CD4-positive, alpha-beta T cell (primary cell): Measurements from ENCODE around the gene RAB5A. TPM values are rescaled to one million over a fixed set of nuclear protein-coding genes. Genes with fewer than 3 reads are reported as not detected.

ENCODE experiments used
- ATAC-seq: fragments of 200-7000 bp; cut with Tn5 transposase; one replicate; pipeline ENCODE4 v1.10.0; 2022; ENCODE audit warnings: mild to moderate bottlenecking; ENCODE audit not compliant: poor library complexity
- CTCF ChIA-PET: fragments of 350-600 bp; sonication (Branson Sonifier 250); formaldehyde crosslinking; loops from one replicate; lab custom pipeline; 2021; ENCODE audit warnings: antibody characterized with exemption, inconsistent platforms; lab: Charles Lee
- POLR2A ChIA-PET: fragments of 350-600 bp; sonication (Branson Sonifier 250); formaldehyde crosslinking; loops from one replicate; lab custom pipeline; 2021; ENCODE audit warnings: antibody characterized with exemption, inconsistent platforms; lab: Charles Lee
- DNase-seq, 14 experiments: peaks; one replicate each; pipeline ENCODE4 v3.0.0-alpha.2; 2013 to 2020; ENCODE audit warnings: mixed read lengths in 2 of 14
- H3K27ac ChIP-seq, 2 donors: one replicate each; pipeline versions ENCODE4 v1.5.1 to v1.7.0; 2013; ENCODE audit warnings: low read length in 2 of 2, low read depth in 1 of 2, mild to moderate bottlenecking in 1 of 2
- H3K27me3 ChIP-seq, 2 experiments: 1 replicate in 1 of 2; 2 replicates in 1 of 2; pipeline versions ENCODE4 v1.6.1 to v1.7.0; 2013; ENCODE audit warnings: low read length in 2 of 2, control low read depth in 1 of 2, mild to moderate bottlenecking in 1 of 2, moderate library complexity in 1 of 2; ENCODE audit not compliant: insufficient read depth in 2 of 2, control insufficient read depth in 1 of 2
- H3K36me3 ChIP-seq: one replicate; pipeline ENCODE4 v1.6.1; 2013; ENCODE audit warnings: low read length, control low read depth; ENCODE audit not compliant: insufficient read depth
- H3K4me1 ChIP-seq: one replicate; pipeline ENCODE4 v1.6.1; 2013; ENCODE audit warnings: low read length, control low read depth; ENCODE audit not compliant: insufficient read depth
- H3K4me3 ChIP-seq: one replicate; pipeline ENCODE4 v1.5.1; 2013; ENCODE audit warnings: mild to moderate bottlenecking, low read length, moderate library complexity
- H3K9me3 ChIP-seq, 2 experiments: 1 replicate in 1 of 2; 2 replicates in 1 of 2; pipeline versions ENCODE4 v1.6.1 to v1.7.0; 2013; ENCODE audit warnings: low read length in 2 of 2, mild to moderate bottlenecking in 2 of 2, control low read depth in 1 of 2, moderate library complexity in 1 of 2; ENCODE audit not compliant: control insufficient read depth in 1 of 2, insufficient read depth in 1 of 2
- H3K27ac Mint-ChIP-seq: one replicate; pipeline ENCODE4 v1.8.0; 2020; ENCODE audit warnings: mixed read lengths
- H3K27me3 Mint-ChIP-seq: one replicate; pipeline ENCODE4 v1.8.0; 2021; ENCODE audit warnings: mixed read lengths
- H3K36me3 Mint-ChIP-seq: one replicate; pipeline ENCODE4 v1.8.0; 2021; ENCODE audit warnings: low read depth, mixed read lengths
- H3K4me1 Mint-ChIP-seq: one replicate; pipeline ENCODE4 v1.8.0; 2021; ENCODE audit warnings: low read depth, mixed read lengths
- H3K4me3 Mint-ChIP-seq: one replicate; pipeline ENCODE4 v1.8.0; 2020; ENCODE audit warnings: mild to moderate bottlenecking, mixed read lengths
- H3K9me3 Mint-ChIP-seq: one replicate; pipeline ENCODE4 v1.8.0; 2020; ENCODE audit warnings: mixed read lengths
- CTCF ChIP-seq: fragments of 200-600 bp; IDR thresholded peaks from one replicate; pipeline ENCODE4 v1.8.0; 2022; ENCODE audit warnings: antibody characterized with exemption, mild to moderate bottlenecking
- intact Hi-C, 2 experiments: fragments of 100-400 bp; cut with DNase I in 1 of 2; cut with micrococcal nuclease in 1 of 2; formaldehyde crosslinking; loops; one replicate each; pipeline versions ENCODE4 v1.15.1 to v1.9.0; 2023 to 2025; cut with DNase I, micrococcal nuclease
- total RNA-seq, 174 experiments: library from RNA in 2 of 174; stranded (reverse) in 2 of 174; gene quantifications; one replicate each; pipeline ENCODE4 v1.2.3 and lab custom pipeline; 2021 to 2026

Gene RAB5A
- total RNA-seq, 2 experiments from 2014 or later, result 120 to 125 TPM

GRCh38 chr3:20007960-20008359 is 61.1 kb downstream of the RAB5A start:
- H3K36me3 ChIP-seq, result no peaks in the 10 kb centered on the region
- H3K4me1 Mint-ChIP-seq, result no peaks in the 10 kb centered on the region
- ChIA-PET POLR2A (no interaction called here), CTCF (no interaction called here)
- H3K27ac ChIP-seq, result no peak overlapping the region
- no peaks in the 10 kb centered on the region for H3K27me3 ChIP-seq
- H3K4me3 ChIP-seq, result no peak overlapping the region
- no peak overlapping the region for H3K27ac Mint-ChIP-seq
- H3K4me3 Mint-ChIP-seq, result no peak overlapping the region
- no peaks in the 10 kb centered on the region for H3K4me1 ChIP-seq
- H3K27me3 Mint-ChIP-seq, result no peaks in the 10 kb centered on the region
- intact Hi-C loops, result no loop called here
- no peaks in the 10 kb centered on the region for H3K9me3 Mint-ChIP-seq
- ATAC-seq (no peak), DNase-seq (no peak)
- no peak for TF ChIP-seq CTCF
- H3K36me3 Mint-ChIP-seq, result no peaks in the 10 kb centered on the region
- peaks cover 0 to 3% of the 10 kb centered on the region in 2 experiments for H3K9me3 ChIP-seq

- H3K4me1 ChIP-seq, result no peaks in the 10 kb centered on the region
- ATAC-seq (no peak), DNase-seq (no peak)
- ChIA-PET CTCF (no interaction called here), POLR2A (no interaction called here)
- Mint-ChIP-seq H3K36me3 (no peaks in the 10 kb centered on the region), H3K9me3 (no peaks in the 10 kb centered on the region), H3K4me1 (no peaks in the 10 kb centered on the region), H3K27ac (no peak overlapping the region), H3K4me3 (no peak overlapping the region), H3K27me3 (no peaks in the 10 kb centered on the region)
- H3K27me3 ChIP-seq, result no peaks in the 10 kb centered on the region
- H3K4me3 ChIP-seq, result no peak overlapping the region
- peaks cover 0 to 3% of the 10 kb centered on the region in 2 experiments for H3K9me3 ChIP-seq
- H3K27ac ChIP-seq, result no peak overlapping the region
- H3K36me3 ChIP-seq, result no peaks in the 10 kb centered on the region
- intact Hi-C loops, result no loop called here
- no peak for TF ChIP-seq CTCF
These were observed 61.7 kb downstream of the RAB5A start for GRCh38 chr3:20008646-20009045.

GRCh38 chr3:20012164-20012563 is 65.3 kb downstream of the RAB5A start, which contains the start of gene PP2D1:
PP2D1 (minus strand) TSS chr3:20012264; CDS start chr3:20012072, 192 bp downstream.
- intact Hi-C loops, result no loop called here
- H3K27me3 ChIP-seq, result no peaks in the 10 kb centered on the region
- no peaks in the 10 kb centered on the region for H3K27me3 Mint-ChIP-seq
- no peak within 1 kb of the TSS for H3K27ac ChIP-seq
- peaks cover 0 to 3% of the 10 kb centered on the region in 2 experiments for H3K9me3 ChIP-seq
- TF ChIP-seq CTCF, result no peak
- ChIA-PET POLR2A (no interaction called here), CTCF (no interaction called here)
- no peaks in the 10 kb centered on the region for H3K36me3 ChIP-seq
- H3K36me3 Mint-ChIP-seq, result no peaks in the 10 kb centered on the region
- H3K27ac Mint-ChIP-seq, result no peak within 1 kb of the TSS
- H3K4me3 ChIP-seq, result no peak within 1 kb of the TSS
- H3K4me1 Mint-ChIP-seq, result no peaks in the 10 kb centered on the region
- no peak for ATAC-seq
- H3K4me3 Mint-ChIP-seq, result no peak within 1 kb of the TSS
- no peak for DNase-seq
- H3K9me3 Mint-ChIP-seq, result no peaks in the 10 kb centered on the region
- H3K4me1 ChIP-seq, result no peaks in the 10 kb centered on the region
